Spleen (tissue), 7 donors: ENCODE results near the gene ARHGEF1.

Experiments used
- POLR2A ChIP-seq, 3 donors: fragments of 450-650 bp; IDR thresholded peaks; one replicate each; pipeline ENCODE4 v1.5.1; 2017; ENCODE audit warnings: antibody characterized with exemption in 3 of 3, mild to moderate bottlenecking in 1 of 3
- POLR2AphosphoS5 ChIP-seq, 3 donors: sonication (generic); formaldehyde crosslinking; IDR thresholded peaks; one replicate each; pipeline ENCODE4 v1.5.1; 2017; ENCODE audit warnings: antibody characterized with exemption in 3 of 3
- TF ChIP-seq, protein P1 (sequence below), 11 experiments: fragments of 200-600 bp in 7 of 11; fragments of 450-650 bp in 4 of 11; sonication (generic) in 4 of 11; IDR thresholded peaks in 8 of 11; conservative IDR thresholded peaks in 3 of 11; 1 replicate in 7 of 11; 2 replicates in 4 of 11; pipeline versions ENCODE4 v1.4.0 to v1.8.0; 2016 to 2021; ENCODE audit warnings: antibody characterized with exemption in 11 of 11, inconsistent platforms in 4 of 11, mild to moderate bottlenecking in 1 of 11
- donor health status: DM: no; HTN: no; CAD: no; lungs with moderate emphysema.
- donor health status: DM: no; HTN: no; CAD: no.
- donor health status: DM: no; HTN: no; CAD: no.

DNA sequence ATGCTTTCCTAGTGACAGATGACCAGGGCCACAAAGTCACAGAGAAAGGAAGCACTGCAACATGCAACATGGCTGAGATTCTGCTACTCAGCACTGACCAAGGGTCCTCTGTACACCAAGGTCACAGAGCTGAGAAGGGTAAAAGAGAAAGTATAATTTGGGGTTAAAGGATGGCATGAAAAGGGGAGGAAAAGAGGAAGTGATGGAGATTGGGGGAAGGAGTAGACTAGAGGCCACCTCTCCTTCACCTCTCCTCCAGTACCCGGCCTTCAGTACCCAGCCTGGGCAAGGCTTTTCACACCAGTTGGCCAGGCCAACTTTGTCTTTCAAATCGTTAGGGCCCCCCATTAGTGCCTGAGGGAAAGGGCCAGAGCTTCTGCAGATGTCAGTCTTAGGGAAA, 29.2 kb upstream of the ARHGEF1 start:
- TF ChIP-seq, protein P1, sequence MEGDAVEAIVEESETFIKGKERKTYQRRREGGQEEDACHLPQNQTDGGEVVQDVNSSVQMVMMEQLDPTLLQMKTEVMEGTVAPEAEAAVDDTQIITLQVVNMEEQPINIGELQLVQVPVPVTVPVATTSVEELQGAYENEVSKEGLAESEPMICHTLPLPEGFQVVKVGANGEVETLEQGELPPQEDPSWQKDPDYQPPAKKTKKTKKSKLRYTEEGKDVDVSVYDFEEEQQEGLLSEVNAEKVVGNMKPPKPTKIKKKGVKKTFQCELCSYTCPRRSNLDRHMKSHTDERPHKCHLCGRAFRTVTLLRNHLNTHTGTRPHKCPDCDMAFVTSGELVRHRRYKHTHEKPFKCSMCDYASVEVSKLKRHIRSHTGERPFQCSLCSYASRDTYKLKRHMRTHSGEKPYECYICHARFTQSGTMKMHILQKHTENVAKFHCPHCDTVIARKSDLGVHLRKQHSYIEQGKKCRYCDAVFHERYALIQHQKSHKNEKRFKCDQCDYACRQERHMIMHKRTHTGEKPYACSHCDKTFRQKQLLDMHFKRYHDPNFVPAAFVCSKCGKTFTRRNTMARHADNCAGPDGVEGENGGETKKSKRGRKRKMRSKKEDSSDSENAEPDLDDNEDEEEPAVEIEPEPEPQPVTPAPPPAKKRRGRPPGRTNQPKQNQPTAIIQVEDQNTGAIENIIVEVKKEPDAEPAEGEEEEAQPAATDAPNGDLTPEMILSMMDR (IDR thresholded peaks at IDR 0.05 in 8 of 11, conservative IDR thresholded peaks at IDR 0.05 in 3 of 11) = no peak
- TF ChIP-seq POLR2A (IDR thresholded peaks at IDR 0.05) (no peak), POLR2AphosphoS5 (IDR thresholded peaks at IDR 0.05) (no peak)
